Chondrocyte (in vitro differentiated cells): Measurements from ENCODE around the gene SLC9A2. TPM values are rescaled to one million over a fixed set of nuclear protein-coding genes. Genes with fewer than 3 reads are reported as not detected.

Experiments
- DNase-seq: peaks from one replicate; pipeline ENCODE4 v3.0.0; 2021; ENCODE audit warnings: mixed read lengths, low spot score
- H3K27ac Mint-ChIP-seq: one replicate; pipeline ENCODE4 v1.8.0; 2021; ENCODE audit warnings: mild to moderate bottlenecking, moderate library complexity, mixed read lengths; ENCODE audit not compliant: unreplicated experiment
- H3K27me3 Mint-ChIP-seq: 2 replicates; pipeline ENCODE4 v1.8.0; 2021; ENCODE audit warnings: low read depth, mixed read lengths
- H3K36me3 Mint-ChIP-seq: 2 replicates; pipeline ENCODE4 v1.8.0; 2021; ENCODE audit warnings: low read depth, mixed read lengths
- H3K4me1 Mint-ChIP-seq: 2 replicates; pipeline ENCODE4 v1.8.0; 2021; ENCODE audit warnings: low read depth, mild to moderate bottlenecking, mixed read lengths
- H3K4me3 Mint-ChIP-seq: one replicate; pipeline ENCODE4 v1.8.0; 2021; ENCODE audit warnings: mild to moderate bottlenecking, moderate library complexity, mixed read lengths; ENCODE audit not compliant: unreplicated experiment
- H3K9me3 Mint-ChIP-seq: 2 replicates; pipeline ENCODE4 v1.8.0; 2021; ENCODE audit warnings: low read depth, mixed read lengths
- total RNA-seq: library from RNA; stranded (reverse); gene quantifications from 3 replicates; pipeline ENCODE4 v1.2.1, GENCODE V29; 2021
- TF ChIP-seq, protein P1 (sequence below): fragments of 200-600 bp; sonication (generic); IDR thresholded peaks from 2 replicates; pipeline ENCODE4 v1.5.0; 2021; ENCODE audit warnings: antibody characterized with exemption, mild to moderate bottlenecking, moderate library complexity

The SLC9A2 gene
- total RNA-seq, 1 donor from 2014 or later = not detected

GRCh38 chr2:102708847-102709559, 89.7 kb downstream of the SLC9A2 start:
- Mint-ChIP-seq H3K4me1 (peaks cover 9% of the 10 kb centered on the region), H3K27me3 (peaks cover 6% of the 10 kb centered on the region), H3K9me3 (no peaks in the 10 kb centered on the region), H3K4me3 (no peak overlapping the region), H3K36me3 (no peaks in the 10 kb centered on the region), H3K27ac (no peak overlapping the region)
- no peak for DNase-seq
- TF ChIP-seq, protein P1, sequence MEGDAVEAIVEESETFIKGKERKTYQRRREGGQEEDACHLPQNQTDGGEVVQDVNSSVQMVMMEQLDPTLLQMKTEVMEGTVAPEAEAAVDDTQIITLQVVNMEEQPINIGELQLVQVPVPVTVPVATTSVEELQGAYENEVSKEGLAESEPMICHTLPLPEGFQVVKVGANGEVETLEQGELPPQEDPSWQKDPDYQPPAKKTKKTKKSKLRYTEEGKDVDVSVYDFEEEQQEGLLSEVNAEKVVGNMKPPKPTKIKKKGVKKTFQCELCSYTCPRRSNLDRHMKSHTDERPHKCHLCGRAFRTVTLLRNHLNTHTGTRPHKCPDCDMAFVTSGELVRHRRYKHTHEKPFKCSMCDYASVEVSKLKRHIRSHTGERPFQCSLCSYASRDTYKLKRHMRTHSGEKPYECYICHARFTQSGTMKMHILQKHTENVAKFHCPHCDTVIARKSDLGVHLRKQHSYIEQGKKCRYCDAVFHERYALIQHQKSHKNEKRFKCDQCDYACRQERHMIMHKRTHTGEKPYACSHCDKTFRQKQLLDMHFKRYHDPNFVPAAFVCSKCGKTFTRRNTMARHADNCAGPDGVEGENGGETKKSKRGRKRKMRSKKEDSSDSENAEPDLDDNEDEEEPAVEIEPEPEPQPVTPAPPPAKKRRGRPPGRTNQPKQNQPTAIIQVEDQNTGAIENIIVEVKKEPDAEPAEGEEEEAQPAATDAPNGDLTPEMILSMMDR = no peak

GRCh38 chr2:102717308-102718018, 98.1 kb downstream of the SLC9A2 start:
- TF ChIP-seq, protein P1 = no peak
- no peak for DNase-seq
- H3K27ac Mint-ChIP-seq = no peak overlapping the region
- no peak overlapping the region for H3K4me3 Mint-ChIP-seq
- H3K4me1 Mint-ChIP-seq = peaks cover 4% of the 10 kb centered on the region
- H3K36me3 Mint-ChIP-seq = peaks cover 32% of the 10 kb centered on the region
- no peaks in the 10 kb centered on the region for H3K27me3 Mint-ChIP-seq
- no peaks in the 10 kb centered on the region for H3K9me3 Mint-ChIP-seq

DNA sequence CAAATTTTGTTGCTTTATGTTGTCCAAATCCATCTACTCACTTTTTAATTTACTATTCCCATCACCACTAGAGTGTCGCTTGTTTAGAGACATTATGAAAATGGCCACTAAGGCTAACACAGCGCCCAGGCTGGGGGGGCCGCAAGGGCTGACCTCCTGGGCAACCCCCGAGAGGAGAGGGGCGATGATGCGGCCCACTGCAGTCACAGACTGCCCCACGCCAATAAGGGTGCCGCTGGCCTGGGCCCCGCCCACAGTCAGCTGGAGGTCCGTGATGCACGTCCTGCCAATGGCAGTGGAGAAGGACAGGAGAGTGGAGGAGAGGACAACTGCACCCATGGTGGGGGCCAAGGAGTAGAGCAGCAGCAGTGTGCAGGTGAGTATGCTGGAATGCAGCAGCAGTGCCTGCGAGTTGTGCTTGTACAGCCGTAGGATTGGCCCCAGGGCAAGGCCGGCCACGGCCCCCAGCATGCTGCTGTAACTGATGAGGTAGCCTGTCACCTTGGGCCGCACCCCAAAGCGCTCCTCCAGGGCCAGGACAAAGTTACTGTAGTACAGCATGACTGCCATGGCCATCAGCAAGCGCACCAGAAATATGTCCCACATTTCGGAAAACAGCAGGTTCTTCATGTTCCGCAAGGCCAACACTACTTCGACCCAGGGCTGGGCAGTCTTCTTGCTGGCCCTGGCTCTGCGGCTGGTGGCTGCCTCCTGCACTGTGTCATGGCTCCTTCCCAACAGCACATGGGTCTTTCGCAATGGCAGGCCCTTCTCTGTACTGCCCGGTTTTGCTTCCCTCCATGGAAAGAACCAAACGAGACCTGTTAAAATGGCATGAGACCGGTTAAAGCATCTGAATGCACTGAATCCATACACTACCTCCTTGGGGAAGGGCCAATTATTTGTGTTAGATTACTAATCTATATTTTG, 99.3 kb downstream of the SLC9A2 start:
- no peaks in the 10 kb centered on the region for H3K27me3 Mint-ChIP-seq
- H3K9me3 Mint-ChIP-seq = no peaks in the 10 kb centered on the region
- peaks cover 43% of the 10 kb centered on the region for H3K36me3 Mint-ChIP-seq
- H3K4me1 Mint-ChIP-seq = peaks cover 4% of the 10 kb centered on the region
- DNase-seq = no peak
- no peak overlapping the region for H3K4me3 Mint-ChIP-seq
- no peak overlapping the region for H3K27ac Mint-ChIP-seq
- TF ChIP-seq, protein P1 = no peak

DNA sequence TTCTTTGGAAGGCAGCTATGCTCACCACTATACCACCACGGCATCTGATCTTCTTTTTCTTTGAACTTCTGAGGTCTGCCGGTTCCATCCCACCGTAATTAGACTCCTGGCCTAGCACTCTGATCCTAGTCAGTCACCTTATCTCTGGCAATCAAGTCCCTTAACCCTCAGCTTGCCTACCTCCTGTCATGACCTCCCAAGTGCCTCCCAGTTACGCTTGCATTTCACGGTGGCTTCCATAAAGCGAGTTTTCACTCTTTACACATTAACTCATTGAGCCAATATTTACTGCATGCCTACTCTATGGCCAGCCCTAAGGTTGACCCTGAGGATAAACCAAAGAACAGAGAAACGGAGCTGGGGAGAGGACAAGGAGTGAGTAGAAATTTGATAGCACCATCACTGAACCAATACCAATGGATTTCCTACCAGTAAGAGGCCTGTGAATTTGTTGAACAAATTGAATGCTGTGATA, 104.7 kb downstream of the SLC9A2 start:
- Mint-ChIP-seq H3K27me3 (no peaks in the 10 kb centered on the region), H3K9me3 (no peaks in the 10 kb centered on the region), H3K27ac (no peak overlapping the region), H3K4me1 (peaks cover 3% of the 10 kb centered on the region), H3K36me3 (peaks cover 42% of the 10 kb centered on the region), H3K4me3 (no peak overlapping the region)
- DNase-seq = no peak
- TF ChIP-seq, protein P1 = no peak

DNA sequence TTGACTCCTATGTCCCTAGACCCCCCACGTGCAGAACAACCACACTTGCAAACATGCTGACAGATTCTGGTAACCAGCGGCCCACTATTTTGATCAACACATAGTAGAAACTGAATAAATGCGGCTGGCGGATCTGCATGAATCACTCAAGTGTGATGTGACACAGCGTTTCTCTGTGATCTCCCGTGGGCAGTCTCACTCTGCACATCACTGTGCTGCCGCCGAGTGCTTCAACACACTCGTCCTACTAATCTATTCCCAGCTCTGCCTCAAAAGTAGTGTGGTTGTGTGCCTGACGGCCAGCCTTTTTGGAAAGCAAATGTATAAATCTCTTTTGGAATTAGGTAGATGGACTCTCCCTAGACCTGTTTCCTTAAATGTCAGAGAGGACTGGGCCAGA, 105.2 kb downstream of the SLC9A2 start:
- H3K27ac Mint-ChIP-seq = no peak overlapping the region
- peaks cover 40% of the 10 kb centered on the region for H3K36me3 Mint-ChIP-seq
- H3K27me3 Mint-ChIP-seq = no peaks in the 10 kb centered on the region
- TF ChIP-seq, protein P1 = no peak
- DNase-seq = no peak
- H3K9me3 Mint-ChIP-seq = no peaks in the 10 kb centered on the region
- no peak overlapping the region for H3K4me3 Mint-ChIP-seq
- H3K4me1 Mint-ChIP-seq = peaks cover 3% of the 10 kb centered on the region
